Mesenchymal stem cell (in vitro differentiated cells and primary cell): Measurements from ENCODE around the gene LIMK1.

ENCODE experiments used
- DNase-seq: peaks from one replicate; pipeline ENCODE4 v3.0.0-alpha.2; 2013
- H2AFZ ChIP-seq: one replicate; pipeline ENCODE4 v1.6.1; 2013; ENCODE audit warnings: low read depth, mild to moderate bottlenecking, control low read depth, inconsistent platforms, low read length, moderate library complexity
- H2AK5ac ChIP-seq: 2 replicates; pipeline ENCODE4 v1.6.1; 2013; ENCODE audit warnings: low read length, moderate library complexity, mild to moderate bottlenecking, inconsistent platforms; ENCODE audit not compliant: severe bottlenecking
- H2BK120ac ChIP-seq: one replicate; pipeline ENCODE4 v1.6.1; 2013; ENCODE audit warnings: low read depth, mild to moderate bottlenecking, inconsistent platforms, low read length, moderate library complexity
- H2BK12ac ChIP-seq, 2 experiments: one replicate each; pipeline ENCODE4 v1.6.1; 2013; ENCODE audit warnings: inconsistent platforms in 2 of 2, low read length in 2 of 2, mild to moderate bottlenecking in 2 of 2, moderate library complexity in 2 of 2, control low read depth in 1 of 2
- H2BK15ac ChIP-seq: one replicate; pipeline ENCODE4 v1.6.1; 2013; ENCODE audit warnings: mild to moderate bottlenecking, low read depth, inconsistent platforms; ENCODE audit not compliant: poor library complexity, severe bottlenecking
- H2BK5ac ChIP-seq: 2 replicates; pipeline ENCODE4 v1.6.1; 2013; ENCODE audit warnings: low read depth, mild to moderate bottlenecking, low read length, control low read depth, inconsistent platforms; ENCODE audit not compliant: poor library complexity, severe bottlenecking
- H3K14ac ChIP-seq, 2 experiments: one replicate each; pipeline ENCODE4 v1.6.1; 2013; ENCODE audit warnings: inconsistent platforms in 2 of 2, low read length in 2 of 2, control low read depth in 1 of 2, mild to moderate bottlenecking in 1 of 2, moderate library complexity in 1 of 2
- H3K18ac ChIP-seq, 2 experiments: one replicate each; pipeline ENCODE4 v1.6.1; 2013; ENCODE audit warnings: inconsistent platforms in 2 of 2, low read length in 2 of 2, control low read depth in 1 of 2, low read depth in 1 of 2, mild to moderate bottlenecking in 1 of 2
- H3K23ac ChIP-seq, 2 experiments: one replicate each; pipeline ENCODE4 v1.6.1; 2013; ENCODE audit warnings: inconsistent platforms in 2 of 2, low read length in 2 of 2, mild to moderate bottlenecking in 2 of 2, moderate library complexity in 2 of 2, control low read depth in 1 of 2
- H3K27ac ChIP-seq: 2 replicates; pipeline ENCODE4 v1.5.1; 2013; ENCODE audit warnings: mild to moderate bottlenecking, moderate library complexity, low read length, control low read depth, inconsistent platforms; ENCODE audit not compliant: poor library complexity, severe bottlenecking
- H3K27me3 ChIP-seq, 2 experiments: 2 replicates each; pipeline versions ENCODE4 v1.6.1 to v1.7.0; 2013; ENCODE audit warnings: low read length in 2 of 2, mild to moderate bottlenecking in 2 of 2, moderate library complexity in 2 of 2, control low read depth in 1 of 2, inconsistent platforms in 1 of 2; ENCODE audit not compliant: control insufficient read depth in 1 of 2, insufficient read depth in 1 of 2
- H3K36me3 ChIP-seq, 2 experiments: 2 replicates each; pipeline versions ENCODE4 v1.6.1 to v1.7.0; 2013; ENCODE audit warnings: low read length in 2 of 2, control low read depth in 1 of 2, inconsistent platforms in 1 of 2, low read depth in 1 of 2, mild to moderate bottlenecking in 1 of 2; ENCODE audit not compliant: insufficient read depth in 2 of 2, control insufficient read depth in 1 of 2
- H3K4ac ChIP-seq, 2 experiments: one replicate each; pipeline ENCODE4 v1.6.1; 2013; ENCODE audit warnings: inconsistent platforms in 2 of 2, low read length in 2 of 2, mild to moderate bottlenecking in 2 of 2, moderate library complexity in 2 of 2, control low read depth in 1 of 2, low read depth in 1 of 2
- H3K4me1 ChIP-seq: 2 replicates; pipeline ENCODE4 v1.6.1; 2013; ENCODE audit warnings: low read depth, low read length, control low read depth; ENCODE audit not compliant: control insufficient read depth, insufficient read depth
- H3K4me2 ChIP-seq: 2 replicates; pipeline ENCODE4 v1.6.1; 2013; ENCODE audit warnings: low read length, mild to moderate bottlenecking, inconsistent platforms; ENCODE audit not compliant: poor library complexity, severe bottlenecking
- H3K4me3 ChIP-seq, 2 experiments: 2 replicates each; pipeline versions ENCODE4 v1.5.1 to v1.7.0; 2013; ENCODE audit warnings: low read length in 2 of 2, mild to moderate bottlenecking in 2 of 2, control low read depth in 1 of 2, low read depth in 1 of 2; ENCODE audit not compliant: insufficient read depth in 1 of 2
- H3K79me1 ChIP-seq: replicated peaks from 2 replicates; pipeline ENCODE4 v1.6.1; 2013; ENCODE audit warnings: mild to moderate bottlenecking, control low read depth, low read length, inconsistent platforms; ENCODE audit not compliant: poor library complexity, severe bottlenecking
- H3K9ac ChIP-seq: 2 replicates; pipeline ENCODE4 v1.7.0; 2013; ENCODE audit warnings: mild to moderate bottlenecking, low read length, moderate library complexity
- H3K9me3 ChIP-seq: 2 replicates; pipeline ENCODE4 v1.7.0; 2013; ENCODE audit warnings: mild to moderate bottlenecking, low read length; ENCODE audit not compliant: control insufficient read depth
- H4K8ac ChIP-seq: one replicate; pipeline ENCODE4 v1.6.1; 2013; ENCODE audit warnings: inconsistent platforms, mild to moderate bottlenecking, low read length, moderate library complexity
- H4K91ac ChIP-seq: one replicate; pipeline ENCODE4 v1.6.1; 2013; ENCODE audit warnings: mild to moderate bottlenecking, low read length, inconsistent platforms
- WGBS: methylation state at CpG from one replicate; pipeline ENCODE4 v1.1.7; 2013; ENCODE audit warnings: mixed read lengths; 5-methylcytosine and 5-hydroxymethylcytosine counted together

The LIMK1 gene

DNA sequence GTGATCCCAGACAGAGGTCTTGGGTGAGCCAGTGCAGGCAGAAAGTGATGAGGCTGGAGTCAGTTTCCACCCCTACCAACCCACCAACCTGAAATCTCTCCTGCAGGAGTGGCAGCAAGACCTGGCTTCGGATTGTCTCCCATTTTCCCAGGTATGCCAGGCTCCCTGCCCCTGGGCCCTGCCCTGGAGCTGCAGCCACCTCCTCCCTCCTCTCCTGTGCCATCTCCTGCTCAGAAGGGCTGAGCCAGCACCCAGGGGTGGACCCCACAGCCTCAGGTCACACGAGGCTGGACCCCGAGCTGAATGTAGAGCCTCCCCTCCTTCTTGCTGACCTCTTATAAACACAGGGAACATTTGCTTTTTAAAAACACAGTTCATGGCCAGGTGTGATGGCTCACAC, 17.0 kb upstream of the LIMK1 start:
- Histone ChIP-seq H3K9me3 (no peaks in the 10 kb centered on the region), H2BK5ac (no peak overlapping the region), H3K79me1 (no peaks in the 10 kb centered on the region), H3K14ac (peak overlapping the region in 1 of 2 experiments; percentile 18), H2BK120ac (no peak overlapping the region), H3K27me3 (no peaks in the 10 kb centered on the region), H2BK15ac (no peak overlapping the region), H3K18ac (no peak overlapping the region), H4K91ac (no peak overlapping the region), H3K4ac (no peak overlapping the region), H2AK5ac (no peak overlapping the region), H4K8ac (no peak overlapping the region), H3K27ac (no peak overlapping the region), H2BK12ac (no peak overlapping the region), H3K4me2 (no peak overlapping the region), H3K4me3 (no peak overlapping the region), H3K9ac (no peak overlapping the region), H3K23ac (no peak overlapping the region), H3K36me3 (peaks cover 0 to 5% of the 10 kb centered on the region in 2 experiments), H2AFZ (no peak overlapping the region), H3K4me1 (peaks cover 7% of the 10 kb centered on the region)
- no peak for DNase-seq
- 72% methylated on average over 3 of the region's 3 CpGs for WGBS

DNA sequence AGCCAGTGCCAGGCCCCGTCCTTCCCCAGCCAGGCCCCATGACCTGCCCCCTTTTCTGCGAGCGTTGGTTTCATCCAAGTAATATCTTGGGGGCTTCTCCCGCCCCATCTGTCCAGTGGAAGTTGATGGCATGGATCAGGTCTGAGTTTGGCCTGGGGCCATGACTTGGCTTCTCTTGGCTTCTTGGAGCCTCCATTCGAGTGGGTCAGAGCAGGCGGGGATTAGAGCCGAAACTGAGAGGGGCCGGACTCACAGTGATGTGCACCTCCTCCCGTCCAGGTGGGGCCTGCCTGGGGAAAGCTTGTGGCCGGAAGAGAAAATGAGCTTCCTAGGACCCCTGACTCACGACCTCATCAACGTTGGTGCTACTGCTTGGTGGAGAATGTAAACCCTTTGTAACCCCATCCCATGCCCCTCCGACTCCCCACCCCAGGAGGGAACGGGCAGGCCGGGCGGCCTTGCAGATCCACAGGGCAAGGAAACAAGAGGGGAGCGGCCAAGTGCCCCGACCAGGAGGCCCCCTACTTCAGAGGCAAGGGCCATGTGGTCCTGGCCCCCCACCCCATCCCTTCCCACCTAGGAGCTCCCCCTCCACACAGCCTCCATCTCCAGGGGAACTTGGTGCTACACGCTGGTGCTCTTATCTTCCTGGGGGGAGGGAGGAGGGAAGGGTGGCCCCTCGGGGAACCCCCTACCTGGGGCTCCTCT, 15.1 kb upstream of the LIMK1 start:
- Histone ChIP-seq H3K27ac (no peak overlapping the region), H2AFZ (no peak overlapping the region), H3K14ac (no peak overlapping the region), H4K91ac (no peak overlapping the region), H3K4me2 (no peak overlapping the region), H3K4ac (no peak overlapping the region), H2BK5ac (no peak overlapping the region), H3K9me3 (no peaks in the 10 kb centered on the region), H2BK15ac (no peak overlapping the region), H2BK12ac (no peak overlapping the region), H3K4me1 (no peaks in the 10 kb centered on the region), H3K23ac (no peak overlapping the region), H3K27me3 (no peaks in the 10 kb centered on the region), H4K8ac (no peak overlapping the region), H3K79me1 (no peaks in the 10 kb centered on the region), H2BK120ac (no peak overlapping the region), H3K4me3 (no peak overlapping the region), H3K18ac (no peak overlapping the region), H3K36me3 (peaks cover 0 to 3% of the 10 kb centered on the region in 2 experiments), H2AK5ac (no peak overlapping the region), H3K9ac (peak overlapping the region; percentile 26)
- DNase-seq, result no peak
- WGBS, result 92% methylated on average over 16 of the region's 20 CpGs

GRCh38 chr7:74069086-74069541, 14.5 kb upstream of the LIMK1 start:
- Histone ChIP-seq H3K23ac (no peak overlapping the region), H3K27me3 (no peaks in the 10 kb centered on the region), H2AFZ (no peak overlapping the region), H3K18ac (no peak overlapping the region), H3K4ac (no peak overlapping the region), H2BK15ac (no peak overlapping the region), H2AK5ac (no peak overlapping the region), H2BK12ac (no peak overlapping the region), H4K8ac (no peak overlapping the region), H3K9me3 (no peaks in the 10 kb centered on the region), H3K36me3 (no peaks in the 10 kb centered on the region), H3K9ac (no peak overlapping the region), H3K4me2 (no peak overlapping the region), H3K79me1 (no peaks in the 10 kb centered on the region), H3K14ac (no peak overlapping the region), H3K4me3 (no peak overlapping the region), H2BK5ac (no peak overlapping the region), H4K91ac (no peak overlapping the region), H2BK120ac (no peak overlapping the region), H3K4me1 (no peaks in the 10 kb centered on the region), H3K27ac (no peak overlapping the region)
- no peak for DNase-seq
- 90% methylated on average over 16 of the region's 16 CpGs for WGBS

DNA sequence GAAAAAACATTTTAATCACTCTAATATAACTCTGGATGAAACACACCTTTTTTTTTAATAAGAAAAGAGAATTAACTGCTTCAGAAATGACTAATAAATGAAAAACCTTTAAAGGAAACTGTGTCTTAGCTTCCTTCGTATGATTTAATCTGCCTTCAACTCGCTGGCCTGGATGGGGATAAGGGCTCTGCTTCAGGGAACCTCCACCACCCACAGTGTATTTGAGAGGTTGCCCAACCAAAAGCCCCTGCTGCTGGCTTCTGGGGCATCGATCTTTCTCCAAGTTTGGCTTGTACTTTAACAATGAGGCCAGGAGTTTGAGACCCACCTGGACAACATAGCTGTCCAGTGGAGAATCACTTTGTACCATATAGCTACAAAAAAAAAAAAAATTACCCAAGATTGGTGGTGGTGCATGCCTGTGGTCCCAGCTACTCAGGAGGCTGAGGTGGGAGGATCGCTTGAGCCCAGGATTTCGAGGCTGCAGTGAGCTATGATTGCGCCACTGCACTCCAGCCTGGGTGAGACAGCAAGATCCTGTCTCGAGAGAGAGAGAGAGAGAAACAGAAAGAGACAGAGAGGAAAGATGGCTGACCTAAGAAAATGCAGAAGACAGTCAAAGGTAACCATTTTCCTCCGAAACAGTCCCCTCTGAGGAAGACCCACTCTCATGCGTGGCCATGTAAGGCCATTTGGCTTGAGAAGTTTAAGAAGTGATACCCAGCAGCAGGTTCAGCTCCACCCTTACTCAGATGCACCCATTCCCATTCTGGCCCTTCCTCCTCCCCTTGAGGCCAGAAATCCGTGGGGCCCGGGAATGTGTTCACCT, 13.6 kb upstream of the LIMK1 start:
- WGBS, result 90% methylated on average over 10 of the region's 11 CpGs
- H3K14ac ChIP-seq, result no peak overlapping the region
- H2BK5ac ChIP-seq, result no peak overlapping the region

More for the DNA sequence above, 13.6 kb upstream of the LIMK1 start:
- Histone ChIP-seq H3K79me1 (no peaks in the 10 kb centered on the region), H3K4me1 (no peaks in the 10 kb centered on the region), H3K9me3 (no peaks in the 10 kb centered on the region), H3K36me3 (no peaks in the 10 kb centered on the region), H2BK15ac (no peak overlapping the region), H3K4ac (no peak overlapping the region), H3K27me3 (no peaks in the 10 kb centered on the region), H3K9ac (no peak overlapping the region), H2AFZ (no peak overlapping the region), H2AK5ac (no peak overlapping the region), H4K8ac (no peak overlapping the region), H4K91ac (no peak overlapping the region), H2BK120ac (no peak overlapping the region), H3K27ac (no peak overlapping the region), H3K4me3 (no peak overlapping the region), H3K4me2 (no peak overlapping the region), H3K18ac (no peak overlapping the region), H3K23ac (no peak overlapping the region), H2BK12ac (no peak overlapping the region)
- DNase-seq, result no peak
